ENCODE measurements around the gene TENM4. TPM values are rescaled to one million over a fixed set of nuclear protein-coding genes. Genes with fewer than 3 reads are reported as not detected.

Gene TENM4
- total and polyA plus RNA-seq, 4 donors: 0.02 to 0.33 (median 0.14) TPM

GRCh38 chr11:78926633-78927338, 514.0 kb downstream of the TENM4 start:
- no peaks in the 10 kb centered on the region for H3K9me3 ChIP-seq (ENCODE audit: control insufficient read depth in 4 of 4, low read length in 3 of 4)

GRCh38 chr11:78925387-78925786, 515.4 kb downstream of the TENM4 start:
- no peaks in the 10 kb centered on the region for H3K4me1 ChIP-seq (ENCODE audit: control insufficient read depth in 4 of 4, insufficient read depth in 4 of 4, low read length in 3 of 4)
- H3K27ac ChIP-seq (ENCODE audit: low read depth in 1 of 2, low read length in 2 of 2): no peak overlapping the region
- 85% methylated on average over 2 of the region's 2 CpGs for WGBS
- TF ChIP-seq HNF4A (conservative IDR thresholded peaks at IDR 0.05): no peak
- no peaks in the 10 kb centered on the region for H3K27me3 ChIP-seq (ENCODE audit: control insufficient read depth in 4 of 4, insufficient read depth in 4 of 4, low read length in 3 of 4)
- H3K36me3 ChIP-seq (ENCODE audit: control insufficient read depth in 4 of 4, insufficient read depth in 3 of 4, low read depth in 1 of 4, low read length in 3 of 4): no peaks in the 10 kb centered on the region
- no peak for DNase-seq (ENCODE audit: low spot score)
- no peak overlapping the region for H3K4me3 ChIP-seq (ENCODE audit: low read depth in 1 of 3, low read length in 3 of 3)
- no peaks in the 10 kb centered on the region for H3K9me3 ChIP-seq (ENCODE audit: control insufficient read depth in 4 of 4, low read length in 3 of 4)
- H3K9ac ChIP-seq (ENCODE audit: low read depth in 1 of 2, low read length in 2 of 2): no peak overlapping the region

More at GRCh38 chr11:78926633-78927338, 514.0 kb downstream of the TENM4 start:
- H3K4me1 ChIP-seq (ENCODE audit: control insufficient read depth in 4 of 4, insufficient read depth in 4 of 4, low read length in 3 of 4): no peaks in the 10 kb centered on the region
- no peak overlapping the region for H3K4me3 ChIP-seq (ENCODE audit: low read depth in 1 of 3, low read length in 3 of 3)
- no peaks in the 10 kb centered on the region for H3K27me3 ChIP-seq (ENCODE audit: control insufficient read depth in 4 of 4, insufficient read depth in 4 of 4, low read length in 3 of 4)
- DNase-seq (ENCODE audit: low spot score): no peak
- H3K27ac ChIP-seq (ENCODE audit: low read depth in 1 of 2, low read length in 2 of 2): no peak overlapping the region
- no peaks in the 10 kb centered on the region for H3K36me3 ChIP-seq (ENCODE audit: control insufficient read depth in 4 of 4, insufficient read depth in 3 of 4, low read depth in 1 of 4, low read length in 3 of 4)
- WGBS: 71% methylated on average over 2 of the region's 2 CpGs
- no peak overlapping the region for H3K9ac ChIP-seq (ENCODE audit: low read depth in 1 of 2, low read length in 2 of 2)
- TF ChIP-seq ZBTB33 (IDR thresholded peaks at IDR 0.05) (no peak), EGR1 (IDR thresholded peaks at IDR 0.05; ENCODE audit: low read depth in 2 of 2) (no peak), HNF4A (conservative IDR thresholded peaks at IDR 0.05) (no peak), YY1 (IDR thresholded peaks at IDR 0.05) (no peak), FOXA1 (IDR thresholded peaks at IDR 0.05) (no peak), SP1 (IDR thresholded peaks at IDR 0.05) (no peak), HNF4G (IDR thresholded peaks at IDR 0.05) (no peak), NR2F2 (IDR thresholded peaks at IDR 0.05) (no peak), CTCF (IDR thresholded peaks at IDR 0.05; ENCODE audit: low read depth, low read length, missing input control) (no peak)

- WGBS: 92% methylated on average over 5 of the region's 5 CpGs
Measured at GRCh38 chr11:78922859-78923625, 517.8 kb downstream of the TENM4 start.

More at GRCh38 chr11:78922859-78923625, 517.8 kb downstream of the TENM4 start:
- no peaks in the 10 kb centered on the region for H3K36me3 ChIP-seq (ENCODE audit: control insufficient read depth in 4 of 4, insufficient read depth in 3 of 4, low read depth in 1 of 4, low read length in 3 of 4)
- peaks cover 0 to 5% (median 0%) of the 10 kb centered on the region in 4 donors for H3K27me3 ChIP-seq (ENCODE audit: control insufficient read depth in 4 of 4, insufficient read depth in 4 of 4, low read length in 3 of 4)
- no peak overlapping the region for H3K4me3 ChIP-seq (ENCODE audit: low read depth in 1 of 3, low read length in 3 of 3)
- H3K27ac ChIP-seq (ENCODE audit: low read depth in 1 of 2, low read length in 2 of 2): no peak overlapping the region
- H3K4me1 ChIP-seq (ENCODE audit: control insufficient read depth in 4 of 4, insufficient read depth in 4 of 4, low read length in 3 of 4): no peaks in the 10 kb centered on the region
- no peaks in the 10 kb centered on the region for H3K9me3 ChIP-seq (ENCODE audit: control insufficient read depth in 4 of 4, low read length in 3 of 4)
- DNase-seq (ENCODE audit: low spot score): no peak
- no peak overlapping the region for H3K9ac ChIP-seq (ENCODE audit: low read depth in 1 of 2, low read length in 2 of 2)
- TF ChIP-seq ATF3 (IDR thresholded peaks at IDR 0.05) (no peak), RXRA (IDR thresholded peaks at IDR 0.05) (no peak), NR2F2 (IDR thresholded peaks at IDR 0.05) (no peak), MAX (IDR thresholded peaks at IDR 0.05) (no peak), JUND (IDR thresholded peaks at IDR 0.05) (no peak), TAF1 (conservative IDR thresholded peaks at IDR 0.05) (no peak), EGR1 (IDR thresholded peaks at IDR 0.05; ENCODE audit: low read depth in 2 of 2) (no peak), YY1 (IDR thresholded peaks at IDR 0.05) (no peak), FOXA2 (IDR thresholded peaks at IDR 0.05) (no peak)
